ENCODE measurements around the gene IL1RAPL2.

GRCh38 chrX:104806346-104806745, 240.3 kb downstream of the IL1RAPL2 start:
- no peak for TF ChIP-seq CSRNP3 (CRISPR knock-in tag; IDR thresholded peaks at IDR 0.05)
- TF ChIP-seq ZNF8 (CRISPR knock-in tag; IDR thresholded peaks at IDR 0.05), result no peak
- TF ChIP-seq BACH2 (CRISPR knock-in tag; IDR thresholded peaks at IDR 0.05; ENCODE audit: borderline replicate concordance), result no peak
- TF ChIP-seq CREB5 (CRISPR knock-in tag; IDR thresholded peaks at IDR 0.05; ENCODE audit: low read depth), result no peak
